Calu3 (cell line): ENCODE measurements around the gene GALNT12. TPM values are rescaled to one million over a fixed set of nuclear protein-coding genes. Genes with fewer than 3 reads are reported as not detected.

Experiments
- BruUV-seq: library from RNA; stranded (reverse); fragments of 400-500 nt; replicated peaks from 2 replicates; lab custom pipeline; 2021; lab: Mats Ljungman, UMichigan
- CTCF ChIA-PET: fragments of 300-600 bp; sonication (Branson Sonifier 250); formaldehyde crosslinking; loops from one replicate; lab custom pipeline; 2022; ENCODE audit warnings: antibody characterized with exemption; lab: Charles Lee
- DNase-seq: peaks from one replicate; pipeline ENCODE4 v3.0.0; 2022
- H3K27ac Mint-ChIP-seq: one replicate; pipeline ENCODE4 v1.8.0; 2022; ENCODE audit warnings: mixed read lengths; ENCODE audit not compliant: unreplicated experiment
- H3K27me3 Mint-ChIP-seq: one replicate; pipeline ENCODE4 v1.8.0; 2022; ENCODE audit warnings: mixed read lengths; ENCODE audit not compliant: unreplicated experiment
- H3K36me3 Mint-ChIP-seq: one replicate; pipeline ENCODE4 v1.8.0; 2022; ENCODE audit warnings: mild to moderate bottlenecking, moderate library complexity, mixed read lengths; ENCODE audit not compliant: insufficient read depth, unreplicated experiment
- H3K4me1 Mint-ChIP-seq: one replicate; pipeline ENCODE4 v1.8.0; 2022; ENCODE audit warnings: mild to moderate bottlenecking, low read depth, mixed read lengths; ENCODE audit not compliant: unreplicated experiment
- H3K4me3 Mint-ChIP-seq: one replicate; pipeline ENCODE4 v1.8.0; 2022; ENCODE audit warnings: mild to moderate bottlenecking, low read depth, moderate library complexity, mixed read lengths; ENCODE audit not compliant: unreplicated experiment
- H3K9me3 Mint-ChIP-seq: one replicate; pipeline ENCODE4 v1.8.0; 2022; ENCODE audit warnings: low read depth, mixed read lengths; ENCODE audit not compliant: unreplicated experiment
- intact Hi-C: fragments of 100-400 bp; cut with micrococcal nuclease; formaldehyde crosslinking; loops from one replicate; pipeline ENCODE4 v1.10.0; 2022; ENCODE audit not compliant: unreplicated experiment
- total RNA-seq: library from RNA; stranded (reverse); gene quantifications from 2 replicates; pipeline ENCODE4 v1.2.3, GENCODE V29; 2022
- TF ChIP-seq, protein P1 (sequence below): fragments of 200-600 bp; IDR thresholded peaks from one replicate; pipeline ENCODE4 v1.8.0; 2022; ENCODE audit warnings: antibody characterized with exemption; ENCODE audit not compliant: unreplicated experiment

Gene GALNT12
- total RNA-seq, 1 experiment from 2014 or later = 49.2 TPM

DNA sequence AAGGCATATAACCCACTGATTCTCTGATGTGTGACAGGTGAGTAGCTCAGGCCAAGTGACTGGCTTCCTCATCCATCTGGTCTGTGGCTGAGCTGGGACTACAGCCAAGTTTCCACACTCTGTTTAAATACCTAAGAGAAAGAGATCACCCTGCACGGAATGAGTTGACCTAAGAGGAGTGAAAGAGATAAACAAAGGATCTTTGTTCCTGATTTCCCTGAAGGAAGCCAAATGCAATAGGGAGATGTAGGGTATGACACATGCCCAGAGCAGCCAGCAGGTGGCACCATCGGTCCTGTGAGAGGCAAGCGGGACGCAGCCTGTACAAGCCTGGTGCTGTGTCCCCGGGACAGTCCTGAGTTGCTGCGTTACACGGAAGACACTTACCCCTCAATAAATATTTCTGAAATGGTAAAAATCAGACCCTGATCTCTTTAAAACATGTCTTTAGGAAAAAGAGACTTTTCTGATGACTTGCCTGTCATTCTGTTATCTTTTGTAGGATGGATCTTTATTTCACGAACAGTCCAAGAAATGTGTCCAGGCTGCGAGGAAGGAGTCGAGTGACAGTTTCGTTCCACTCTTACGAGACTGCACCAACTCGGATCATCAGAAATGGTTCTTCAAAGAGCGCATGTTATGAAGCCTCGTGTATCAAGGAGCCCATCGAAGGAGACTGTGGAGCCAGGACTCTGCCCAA lies 41.1 kb downstream of the GALNT12 start:
- no peaks in the 10 kb centered on the region for H3K27me3 Mint-ChIP-seq
- H3K36me3 Mint-ChIP-seq = peaks cover 12% of the 10 kb centered on the region
- BruUV-seq = no TSS peak
- DNase-seq = peak; percentile 90
- CTCF ChIA-PET = interaction anchor here (1.1 to 1.6 kb wide), 4 partner anchors 40 to 292 kb away, joined by 3 to 11 read pairs (median 5); no protein-coding TSS in a partner anchor
- intact Hi-C loops = loop anchor here (1.0 kb wide), 3 partner anchors 42 to 292 kb away; no protein-coding TSS in a partner anchor
- no peak overlapping the region for H3K4me3 Mint-ChIP-seq
- H3K9me3 Mint-ChIP-seq = no peaks in the 10 kb centered on the region
- H3K27ac Mint-ChIP-seq = peak overlapping the region; percentile 77
- TF ChIP-seq, protein P1, sequence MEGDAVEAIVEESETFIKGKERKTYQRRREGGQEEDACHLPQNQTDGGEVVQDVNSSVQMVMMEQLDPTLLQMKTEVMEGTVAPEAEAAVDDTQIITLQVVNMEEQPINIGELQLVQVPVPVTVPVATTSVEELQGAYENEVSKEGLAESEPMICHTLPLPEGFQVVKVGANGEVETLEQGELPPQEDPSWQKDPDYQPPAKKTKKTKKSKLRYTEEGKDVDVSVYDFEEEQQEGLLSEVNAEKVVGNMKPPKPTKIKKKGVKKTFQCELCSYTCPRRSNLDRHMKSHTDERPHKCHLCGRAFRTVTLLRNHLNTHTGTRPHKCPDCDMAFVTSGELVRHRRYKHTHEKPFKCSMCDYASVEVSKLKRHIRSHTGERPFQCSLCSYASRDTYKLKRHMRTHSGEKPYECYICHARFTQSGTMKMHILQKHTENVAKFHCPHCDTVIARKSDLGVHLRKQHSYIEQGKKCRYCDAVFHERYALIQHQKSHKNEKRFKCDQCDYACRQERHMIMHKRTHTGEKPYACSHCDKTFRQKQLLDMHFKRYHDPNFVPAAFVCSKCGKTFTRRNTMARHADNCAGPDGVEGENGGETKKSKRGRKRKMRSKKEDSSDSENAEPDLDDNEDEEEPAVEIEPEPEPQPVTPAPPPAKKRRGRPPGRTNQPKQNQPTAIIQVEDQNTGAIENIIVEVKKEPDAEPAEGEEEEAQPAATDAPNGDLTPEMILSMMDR = peak; percentile 56
- peaks cover 10% of the 10 kb centered on the region for H3K4me1 Mint-ChIP-seq

- Mint-ChIP-seq H3K4me3 (no peak overlapping the region), H3K27ac (no peak overlapping the region), H3K9me3 (no peaks in the 10 kb centered on the region), H3K4me1 (peaks cover 10% of the 10 kb centered on the region), H3K27me3 (no peaks in the 10 kb centered on the region), H3K36me3 (peaks cover 12% of the 10 kb centered on the region)
- no peak for DNase-seq
- CTCF ChIA-PET = interaction anchor here (1.6 kb wide), 2 partner anchors 43 to 149 kb away, joined by 6 to 11 read pairs; no protein-coding TSS in a partner anchor
- intact Hi-C loops = no loop called here
- TF ChIP-seq, protein P1 = no peak
- TSS peak; percentile 78 for BruUV-seq
These were observed 42.1 kb downstream of the GALNT12 start for GRCh38 chr9:98849563-98849962.

DNA sequence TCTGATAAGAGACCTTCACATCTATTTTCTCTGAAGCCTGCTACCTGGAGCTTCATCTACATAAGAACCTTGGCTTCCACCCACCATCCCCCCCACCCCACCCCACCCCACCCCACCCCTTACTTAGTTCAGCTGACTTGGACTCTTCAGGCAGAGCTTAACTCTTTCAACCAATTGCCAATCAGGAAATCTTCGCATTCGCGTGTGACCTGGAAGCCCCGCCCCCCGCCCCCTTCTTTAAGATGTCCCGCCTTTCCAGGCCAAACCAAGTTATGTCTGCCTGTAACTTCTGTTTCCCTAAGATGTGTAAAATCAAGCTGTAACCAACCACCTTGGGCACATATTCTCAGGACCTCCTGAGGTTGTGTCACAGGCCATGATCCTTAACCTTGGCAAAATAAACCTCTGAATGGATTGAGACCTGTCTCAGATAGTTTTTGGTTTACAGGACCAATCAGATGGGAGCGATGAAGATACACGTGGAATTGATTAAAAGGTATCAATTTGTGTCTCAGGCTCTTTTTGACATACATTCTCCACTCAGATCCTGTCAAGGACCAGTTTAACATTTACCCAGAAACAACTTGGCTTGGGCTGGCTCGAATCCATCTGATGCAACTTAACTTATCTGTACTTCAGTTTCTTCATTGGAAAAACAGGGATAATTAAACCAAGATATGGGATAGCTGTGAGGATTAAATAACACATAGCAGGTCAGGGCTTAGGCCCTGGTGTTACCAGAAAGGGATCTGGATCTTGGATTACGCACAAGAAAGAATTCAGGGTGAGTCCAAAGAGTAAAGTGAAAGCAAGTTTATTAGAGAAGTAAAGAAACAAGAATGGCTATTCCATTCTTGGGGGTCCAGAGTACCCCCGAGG lies 43.6 kb downstream of the GALNT12 start:
- no TSS peak for BruUV-seq
- no peaks in the 10 kb centered on the region for H3K9me3 Mint-ChIP-seq
- CTCF ChIA-PET = interaction anchor here (0.6 kb wide), 1 partner anchor 75 kb away, joined by 3 read pairs; no protein-coding TSS in a partner anchor
- peaks cover 9% of the 10 kb centered on the region for H3K36me3 Mint-ChIP-seq
- no peaks in the 10 kb centered on the region for H3K27me3 Mint-ChIP-seq
- no peak overlapping the region for H3K27ac Mint-ChIP-seq
- peaks cover 10% of the 10 kb centered on the region for H3K4me1 Mint-ChIP-seq
- no peak overlapping the region for H3K4me3 Mint-ChIP-seq
- TF ChIP-seq, protein P1 = no peak
- DNase-seq = no peak
- intact Hi-C loops = no loop called here

- TF ChIP-seq, protein P1 = no peak
- H3K4me3 Mint-ChIP-seq = no peak overlapping the region
- H3K36me3 Mint-ChIP-seq = peaks cover 7% of the 10 kb centered on the region
- no peaks in the 10 kb centered on the region for H3K9me3 Mint-ChIP-seq
- no peak overlapping the region for H3K27ac Mint-ChIP-seq
- BruUV-seq = no TSS peak
- intact Hi-C loops = no loop called here
- peaks cover 1% of the 10 kb centered on the region for H3K27me3 Mint-ChIP-seq
- DNase-seq = no peak
- CTCF ChIA-PET = interaction anchor here (0.6 kb wide), 1 partner anchor 487 kb away, joined by 3 read pairs; no protein-coding TSS in a partner anchor
- peaks cover 10% of the 10 kb centered on the region for H3K4me1 Mint-ChIP-seq
These were observed 44.4 kb downstream of the GALNT12 start for GRCh38 chr9:98851730-98852459.
